ENCODE data around the gene GPC5.

The GPC5 gene

GRCh38 chr13:92320323-92320722 lies 921.9 kb downstream of the GPC5 start:
- Histone ChIP-seq H3K79me2 (ENCODE audit: insufficient read depth, low read length) (no peaks in the 10 kb centered on the region), H3K4me3 (ENCODE audit: insufficient read depth, low read length, poor library complexity, severe bottlenecking) (no peak overlapping the region), H3K9me2 (replicated peaks; ENCODE audit: insufficient read depth, low read length) (no peaks in the 10 kb centered on the region), H3K4me2 (ENCODE audit: low read depth, low read length, poor library complexity, severe bottlenecking) (no peak overlapping the region), H4K20me1 (ENCODE audit: low read depth, low read length) (no peaks in the 10 kb centered on the region), H3K36me3 (ENCODE audit: low read length) (no peaks in the 10 kb centered on the region), H2AFZ (ENCODE audit: low read depth, low read length, severe bottlenecking) (no peak overlapping the region), H3K27me3 (ENCODE audit: low read length) (no peaks in the 10 kb centered on the region), H3K9ac (ENCODE audit: low read length) (no peak overlapping the region), H3K9me3 (ENCODE audit: insufficient read depth, low read length) (no peaks in the 10 kb centered on the region), H3F3A (ENCODE audit: insufficient read depth) (no peaks in the 10 kb centered on the region), H3K27ac (ENCODE audit: low read depth, low read length) (no peak overlapping the region)
- TF ChIP-seq CTCF (IDR thresholded peaks at IDR 0.05; ENCODE audit: insufficient read depth, low read length, poor library complexity, severe bottlenecking) (no peak), EZH2phosphoT487 (conservative IDR thresholded peaks at IDR 0.05; ENCODE audit: low read length) (no peak)

DNA sequence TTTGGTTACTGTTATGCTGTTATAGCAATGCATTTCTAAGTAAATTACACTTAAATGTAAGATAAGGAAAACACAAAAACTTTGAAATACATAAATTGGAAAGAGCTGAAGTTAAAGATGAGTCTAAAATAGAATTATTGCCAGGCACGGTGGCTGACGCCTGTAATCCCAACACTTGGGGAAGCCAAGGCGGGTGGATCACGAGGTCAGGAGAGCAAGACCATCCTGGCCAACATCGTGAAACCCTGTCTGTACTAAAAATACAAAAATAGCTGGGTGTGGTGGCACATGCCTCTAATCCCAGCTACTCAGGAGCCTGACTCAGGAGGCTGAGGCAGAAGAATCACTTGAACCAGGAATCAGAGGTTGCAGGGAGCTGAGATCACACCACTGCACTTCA lies 922.8 kb downstream of the GPC5 start:
- Histone ChIP-seq H3K27me3 (ENCODE audit: low read length) (no peaks in the 10 kb centered on the region), H3F3A (ENCODE audit: insufficient read depth) (no peaks in the 10 kb centered on the region), H4K20me1 (ENCODE audit: low read depth, low read length) (no peaks in the 10 kb centered on the region), H3K36me3 (ENCODE audit: low read length) (no peaks in the 10 kb centered on the region), H3K9ac (ENCODE audit: low read length) (no peak overlapping the region), H3K4me2 (ENCODE audit: low read depth, low read length, poor library complexity, severe bottlenecking) (no peak overlapping the region), H3K27ac (ENCODE audit: low read depth, low read length) (no peak overlapping the region), H3K9me3 (ENCODE audit: insufficient read depth, low read length) (no peaks in the 10 kb centered on the region), H3K79me2 (ENCODE audit: insufficient read depth, low read length) (no peaks in the 10 kb centered on the region), H2AFZ (ENCODE audit: low read depth, low read length, severe bottlenecking) (no peak overlapping the region), H3K4me3 (ENCODE audit: insufficient read depth, low read length, poor library complexity, severe bottlenecking) (no peak overlapping the region), H3K9me2 (replicated peaks; ENCODE audit: insufficient read depth, low read length) (no peaks in the 10 kb centered on the region)
- no peak for TF ChIP-seq EZH2phosphoT487 (conservative IDR thresholded peaks at IDR 0.05; ENCODE audit: low read length)
- no peak for TF ChIP-seq CTCF (IDR thresholded peaks at IDR 0.05; ENCODE audit: insufficient read depth, low read length, poor library complexity, severe bottlenecking)

DNA sequence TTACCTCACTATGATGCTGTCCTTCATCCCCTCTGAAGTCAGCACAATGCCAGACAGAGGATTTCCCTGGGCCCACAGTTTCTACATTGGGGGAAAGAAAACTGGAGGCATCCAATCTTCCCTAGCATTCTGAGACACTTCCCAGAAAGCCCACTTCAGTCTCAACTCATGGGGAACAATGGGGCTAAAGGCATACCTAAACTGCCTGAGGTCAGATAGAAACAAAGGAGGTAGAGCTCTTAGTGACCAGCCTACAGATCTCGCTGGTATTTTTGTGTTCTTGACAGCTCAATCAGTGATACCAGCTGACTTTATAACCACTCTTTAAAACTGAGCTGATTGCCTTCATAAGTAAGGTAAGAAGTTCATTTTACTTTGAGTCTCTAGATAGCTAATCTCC lies 947.2 kb downstream of the GPC5 start:
- Histone ChIP-seq H2AFZ (ENCODE audit: low read depth, low read length, severe bottlenecking) (no peak overlapping the region), H3F3A (ENCODE audit: insufficient read depth) (no peaks in the 10 kb centered on the region), H3K9me3 (ENCODE audit: insufficient read depth, low read length) (no peaks in the 10 kb centered on the region), H3K4me3 (ENCODE audit: insufficient read depth, low read length, poor library complexity, severe bottlenecking) (no peak overlapping the region), H3K9ac (ENCODE audit: low read length) (no peak overlapping the region), H4K20me1 (ENCODE audit: low read depth, low read length) (no peaks in the 10 kb centered on the region), H3K9me2 (replicated peaks; ENCODE audit: insufficient read depth, low read length) (no peaks in the 10 kb centered on the region), H3K36me3 (ENCODE audit: low read length) (no peaks in the 10 kb centered on the region), H3K79me2 (ENCODE audit: insufficient read depth, low read length) (no peaks in the 10 kb centered on the region), H3K27ac (ENCODE audit: low read depth, low read length) (no peak overlapping the region), H3K27me3 (ENCODE audit: low read length) (no peaks in the 10 kb centered on the region), H3K4me2 (ENCODE audit: low read depth, low read length, poor library complexity, severe bottlenecking) (no peak overlapping the region)
- TF ChIP-seq EZH2phosphoT487 (conservative IDR thresholded peaks at IDR 0.05; ENCODE audit: low read length) (no peak), CTCF (IDR thresholded peaks at IDR 0.05; ENCODE audit: insufficient read depth, low read length, poor library complexity, severe bottlenecking) (no peak)

DNA sequence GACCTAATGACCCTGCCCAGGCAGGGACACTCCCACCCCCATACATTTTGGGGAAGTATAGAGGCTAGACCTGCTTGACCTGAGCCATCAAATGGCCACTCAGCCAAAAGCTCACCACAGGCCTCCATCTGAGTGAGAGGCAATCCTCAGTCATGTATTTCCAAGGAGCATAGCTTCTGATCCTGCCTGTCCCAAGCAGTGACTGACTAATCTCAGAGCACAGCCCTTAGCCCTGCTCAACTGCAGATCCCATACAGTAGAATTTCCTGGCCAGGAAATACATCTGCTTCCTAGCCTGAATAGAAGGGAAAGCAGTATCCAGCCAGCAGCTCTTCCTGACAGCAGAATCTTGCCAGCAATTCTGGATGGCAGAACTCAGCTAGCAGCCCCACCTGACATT lies 947.6 kb downstream of the GPC5 start:
- Histone ChIP-seq H2AFZ (ENCODE audit: low read depth, low read length, severe bottlenecking) (no peak overlapping the region), H3K79me2 (ENCODE audit: insufficient read depth, low read length) (no peaks in the 10 kb centered on the region), H3F3A (ENCODE audit: insufficient read depth) (no peaks in the 10 kb centered on the region), H3K27ac (ENCODE audit: low read depth, low read length) (no peak overlapping the region), H3K36me3 (ENCODE audit: low read length) (no peaks in the 10 kb centered on the region), H3K9me2 (replicated peaks; ENCODE audit: insufficient read depth, low read length) (no peaks in the 10 kb centered on the region), H3K4me2 (ENCODE audit: low read depth, low read length, poor library complexity, severe bottlenecking) (no peak overlapping the region), H3K27me3 (ENCODE audit: low read length) (no peaks in the 10 kb centered on the region), H3K9me3 (ENCODE audit: insufficient read depth, low read length) (no peaks in the 10 kb centered on the region), H3K9ac (ENCODE audit: low read length) (no peak overlapping the region), H4K20me1 (ENCODE audit: low read depth, low read length) (no peaks in the 10 kb centered on the region), H3K4me3 (ENCODE audit: insufficient read depth, low read length, poor library complexity, severe bottlenecking) (no peak overlapping the region)
- TF ChIP-seq EZH2phosphoT487 (conservative IDR thresholded peaks at IDR 0.05; ENCODE audit: low read length): no peak
- no peak for TF ChIP-seq CTCF (IDR thresholded peaks at IDR 0.05; ENCODE audit: insufficient read depth, low read length, poor library complexity, severe bottlenecking)

All from SU-DHL-6 (cell line).